K562 (cell line): ENCODE results near the gene PRKACA.

ENCODE experiments used
- NFIC ChIP-seq: fragments of 450-650 bp; IDR thresholded peaks from 2 replicates; pipeline ENCODE4 v1.6.1; 2017; ENCODE audit warnings: mild to moderate bottlenecking, inconsistent platforms
- SMC3 ChIP-seq: conservative IDR thresholded peaks from 2 replicates; pipeline ENCODE4 v1.6.1; 2011; ENCODE audit warnings: low read depth, low read length, improper control_type of control experiment; ENCODE audit not compliant: insufficient read depth
- TCF3 ChIP-seq: sonication (generic); formaldehyde crosslinking; IDR thresholded peaks from 2 replicates; pipeline ENCODE4 v1.4.0; 2020; ENCODE audit warnings: mild to moderate bottlenecking, missing genetic modification reagents
- ZNF146 ChIP-seq: IDR thresholded peaks from one replicate; pipeline ENCODE4 v1.6.1; 2018; ENCODE audit warnings: missing compliant biosample characterization; ENCODE audit not compliant: unreplicated experiment
- TF ChIP-seq, protein P1 (sequence below), 3 experiments: IDR thresholded peaks in 2 of 3; conservative IDR thresholded peaks in 1 of 3; 2 replicates each; pipeline ENCODE4 v1.5.1; 2011 to 2012; ENCODE audit warnings: low read length in 3 of 3, mild to moderate bottlenecking in 3 of 3, control low read depth in 2 of 3, improper control_type of control experiment in 1 of 3, inconsistent platforms in 1 of 3, low read depth in 1 of 3, mixed read lengths in 1 of 3, moderate library complexity in 1 of 3; ENCODE audit not compliant: insufficient read depth in 2 of 3

DNA sequence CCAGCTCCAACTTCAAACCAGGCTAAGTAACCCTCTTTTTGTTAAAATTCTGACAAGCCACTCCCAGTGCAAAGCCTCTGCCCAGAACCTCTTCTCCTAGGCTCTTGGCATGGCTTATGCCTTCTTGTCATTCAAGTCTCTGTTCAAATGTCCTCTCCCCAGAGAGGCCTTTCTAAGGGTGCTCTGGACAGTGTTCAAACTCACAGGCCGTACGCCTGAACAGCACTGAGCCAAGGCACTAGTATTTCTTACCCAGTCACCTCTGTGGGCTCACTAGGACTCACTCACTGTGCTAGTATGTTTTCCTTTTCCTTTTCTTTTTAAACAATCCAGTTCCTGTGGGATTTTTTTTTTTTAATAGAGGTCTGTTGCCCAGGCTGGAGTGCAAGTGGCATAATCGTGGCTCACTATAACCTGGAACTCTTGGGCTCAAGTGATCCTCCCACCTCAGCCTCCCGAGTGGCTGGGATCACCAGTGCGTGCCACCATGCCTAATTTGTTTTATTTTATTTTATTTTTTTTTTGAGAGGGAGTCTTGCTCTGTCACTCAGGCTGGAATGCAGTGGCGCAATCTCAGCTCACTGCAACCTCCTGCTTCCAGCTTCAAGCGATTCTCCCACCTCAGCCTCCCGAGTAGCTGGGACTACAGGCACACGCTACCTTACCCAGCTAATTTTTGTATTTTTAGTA lies 21.2 kb upstream of the PRKACA start:
- TF ChIP-seq, protein P1, sequence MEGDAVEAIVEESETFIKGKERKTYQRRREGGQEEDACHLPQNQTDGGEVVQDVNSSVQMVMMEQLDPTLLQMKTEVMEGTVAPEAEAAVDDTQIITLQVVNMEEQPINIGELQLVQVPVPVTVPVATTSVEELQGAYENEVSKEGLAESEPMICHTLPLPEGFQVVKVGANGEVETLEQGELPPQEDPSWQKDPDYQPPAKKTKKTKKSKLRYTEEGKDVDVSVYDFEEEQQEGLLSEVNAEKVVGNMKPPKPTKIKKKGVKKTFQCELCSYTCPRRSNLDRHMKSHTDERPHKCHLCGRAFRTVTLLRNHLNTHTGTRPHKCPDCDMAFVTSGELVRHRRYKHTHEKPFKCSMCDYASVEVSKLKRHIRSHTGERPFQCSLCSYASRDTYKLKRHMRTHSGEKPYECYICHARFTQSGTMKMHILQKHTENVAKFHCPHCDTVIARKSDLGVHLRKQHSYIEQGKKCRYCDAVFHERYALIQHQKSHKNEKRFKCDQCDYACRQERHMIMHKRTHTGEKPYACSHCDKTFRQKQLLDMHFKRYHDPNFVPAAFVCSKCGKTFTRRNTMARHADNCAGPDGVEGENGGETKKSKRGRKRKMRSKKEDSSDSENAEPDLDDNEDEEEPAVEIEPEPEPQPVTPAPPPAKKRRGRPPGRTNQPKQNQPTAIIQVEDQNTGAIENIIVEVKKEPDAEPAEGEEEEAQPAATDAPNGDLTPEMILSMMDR (IDR thresholded peaks at IDR 0.05 in 2 of 3, conservative IDR thresholded peaks at IDR 0.05 in 1 of 3; ENCODE audit: insufficient read depth in 2 of 3, low read depth in 1 of 3, low read length in 3 of 3): no peak
- TF ChIP-seq NFIC: no peak
- TF ChIP-seq SMC3: no peak
- no peak for TF ChIP-seq ZNF146 (CRISPR knock-in tag)
- no peak for TF ChIP-seq TCF3 (CRISPR knock-in tag)
